GM12874 (cell line): Measurements from ENCODE around the gene PTPRN2.

Experiments used
- CTCF ChIP-seq: IDR thresholded peaks from 2 replicates; pipeline ENCODE4 v1.5.1; 2011; ENCODE audit warnings: low read depth, mild to moderate bottlenecking, control low read depth, low read length, moderate library complexity; ENCODE audit not compliant: insufficient read depth

PTPRN2 gene

DNA sequence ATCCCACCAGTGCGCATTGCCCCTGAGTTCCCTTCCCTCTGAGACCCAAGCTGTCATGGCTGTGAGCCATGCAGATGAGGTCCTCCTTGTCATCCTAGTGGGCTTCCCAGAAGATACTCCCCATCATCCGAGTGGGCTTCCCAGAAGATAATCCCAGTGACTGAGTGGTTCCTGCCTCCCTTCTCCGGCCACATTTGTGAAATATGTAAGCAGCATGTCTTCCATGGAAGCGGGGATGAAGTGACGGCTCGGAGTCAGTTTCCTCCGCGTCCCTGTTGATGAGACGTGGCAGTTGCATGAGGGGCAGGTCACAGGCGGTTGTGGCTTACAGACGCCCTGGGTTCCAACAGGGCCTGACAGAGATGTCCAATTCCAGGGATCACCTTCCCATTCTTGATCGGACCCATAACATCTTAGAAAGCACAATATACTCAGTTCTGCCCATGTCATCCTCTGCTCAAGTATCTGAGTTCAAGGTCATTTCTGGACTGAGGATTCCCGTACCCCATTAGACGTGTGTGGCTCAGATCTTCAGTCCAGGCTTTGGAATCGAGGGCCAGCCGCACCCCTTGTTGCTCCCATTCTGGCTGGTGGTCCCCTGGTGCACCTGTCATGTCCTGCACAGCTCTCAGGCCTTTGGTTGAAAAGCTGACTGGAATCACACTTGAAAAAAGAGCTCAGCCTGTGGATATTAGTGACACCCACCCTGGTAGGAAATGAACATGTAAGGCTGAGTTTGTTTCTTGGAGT, 166.9 kb downstream of the PTPRN2 start:
- TF ChIP-seq CTCF: no peak

DNA sequence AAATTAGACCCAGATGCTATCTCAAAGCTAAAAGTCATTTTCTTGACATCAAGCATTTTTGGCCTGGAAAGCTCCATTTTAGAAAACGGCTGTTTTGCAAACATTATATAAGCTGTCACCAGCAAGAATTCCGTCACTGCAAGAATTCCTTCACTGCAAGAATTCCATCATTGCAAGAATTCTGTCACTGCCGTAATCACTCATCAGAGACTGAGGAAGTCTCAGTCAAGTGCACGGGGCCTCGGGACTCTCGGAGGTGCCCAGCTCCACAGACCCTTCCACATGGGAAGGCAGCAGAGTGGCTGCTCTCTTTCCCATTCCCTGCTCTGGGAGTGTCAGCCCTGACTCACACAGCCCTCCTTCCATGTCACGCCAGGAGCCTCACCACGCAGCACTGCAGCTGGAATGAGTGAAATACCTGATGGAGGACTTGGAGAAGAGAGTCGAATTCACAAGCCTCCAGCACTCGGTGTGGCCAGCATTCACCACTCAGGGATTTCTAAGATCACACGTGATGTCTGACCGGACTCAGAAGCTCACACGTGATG, 168.3 kb downstream of the PTPRN2 start:
- no peak for TF ChIP-seq CTCF

- no peak for TF ChIP-seq CTCF
These were observed 171.2 kb downstream of the PTPRN2 start for GRCh38 chr7:158416283-158416933.

GRCh38 chr7:158415316-158415715, 172.3 kb downstream of the PTPRN2 start:
- TF ChIP-seq CTCF: no peak

GRCh38 chr7:158414486-158414961, 173.1 kb downstream of the PTPRN2 start:
- TF ChIP-seq CTCF: no peak

DNA sequence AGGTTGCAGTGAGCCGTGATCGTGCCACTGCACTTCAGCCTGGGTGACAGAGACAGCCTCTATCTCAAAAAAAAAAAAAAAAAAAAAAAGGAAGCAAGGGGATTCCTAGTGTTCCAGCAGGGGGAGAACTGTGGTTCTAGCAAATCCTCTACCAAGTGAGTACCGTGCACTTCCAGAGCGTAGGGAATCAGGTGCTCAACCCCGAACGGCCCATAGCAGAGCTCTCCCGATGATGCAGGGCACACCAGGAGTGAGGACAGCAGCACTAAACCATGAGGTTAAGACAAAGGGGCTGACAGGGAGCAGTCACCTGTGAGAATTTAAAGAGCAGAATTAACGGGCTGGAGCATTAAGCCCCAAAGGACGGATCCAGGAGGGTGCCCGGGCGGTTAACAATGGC, 173.6 kb downstream of the PTPRN2 start:
- TF ChIP-seq CTCF: no peak

GRCh38 chr7:158411232-158411950, 176.2 kb downstream of the PTPRN2 start:
- no peak for TF ChIP-seq CTCF
